ENCODE results near the gene SBK3. TPM values are rescaled to one million over a fixed set of nuclear protein-coding genes. Genes with fewer than 3 reads are reported as not detected.

The SBK3 gene
- total RNA-seq, 2 donors from 2014 or later = 0.48 to 1.4 TPM

GRCh38 chr19:55495646-55496349, 49.5 kb downstream of the SBK3 start:
- Mint-ChIP-seq H3K27ac (no peak overlapping the region), H3K9me3 (no peaks in the 10 kb centered on the region), H3K27me3 (ENCODE audit: insufficient read depth) (peaks cover 33% of the 10 kb centered on the region), H3K36me3 (ENCODE audit: low read depth) (no peaks in the 10 kb centered on the region), H3K4me3 (no peak overlapping the region), H3K4me1 (no peaks in the 10 kb centered on the region)
- Histone ChIP-seq H3K9ac (ENCODE audit: extremely low read depth, low read length, poor library complexity, severe bottlenecking) (no peak overlapping the region), H3K27ac (ENCODE audit: low read depth, low read length) (no peak overlapping the region), H3K36me3 (ENCODE audit: control insufficient read depth, insufficient read depth, low read length) (no peaks in the 10 kb centered on the region), H3K9me3 (ENCODE audit: control insufficient read depth, low read length) (no peaks in the 10 kb centered on the region), H3K4me3 (ENCODE audit: low read length) (no peak overlapping the region), H3K4me1 (ENCODE audit: control insufficient read depth, insufficient read depth, low read length) (no peaks in the 10 kb centered on the region), H3K27me3 (ENCODE audit: control insufficient read depth, insufficient read depth, low read length, poor library complexity, severe bottlenecking) (no peaks in the 10 kb centered on the region)
- DNase-seq = peak; percentile 72
- no peak for TF ChIP-seq CTCF (conservative IDR thresholded peaks at IDR 0.05)
- WGBS, 2 experiments (ENCODE audit: insufficient coverage in 1 of 2, insufficient read length in 1 of 2) = 68 to 79% methylated on average over 5 to 11 of the region's 11 CpGs

- peaks cover 2% of the 10 kb centered on the region for H3K4me1 ChIP-seq (ENCODE audit: control insufficient read depth, insufficient read depth, low read length)
- no peaks in the 10 kb centered on the region for H3K9me3 ChIP-seq (ENCODE audit: control insufficient read depth, low read length)
- no peaks in the 10 kb centered on the region for H3K36me3 ChIP-seq (ENCODE audit: control insufficient read depth, insufficient read depth, low read length)
- DNase-seq = no peak
- H3K27ac ChIP-seq (ENCODE audit: low read depth, low read length) = no peak overlapping the region
- WGBS, 2 experiments (ENCODE audit: insufficient coverage in 1 of 2, insufficient read length in 1 of 2) = 77 to 90% methylated on average over 4 to 22 of the region's 22 CpGs
- Mint-ChIP-seq H3K36me3 (ENCODE audit: low read depth) (no peaks in the 10 kb centered on the region), H3K27me3 (ENCODE audit: insufficient read depth) (peaks cover 22% of the 10 kb centered on the region), H3K4me3 (no peak overlapping the region), H3K27ac (no peak overlapping the region), H3K4me1 (no peaks in the 10 kb centered on the region), H3K9me3 (no peaks in the 10 kb centered on the region)
- no peaks in the 10 kb centered on the region for H3K27me3 ChIP-seq (ENCODE audit: control insufficient read depth, insufficient read depth, low read length, poor library complexity, severe bottlenecking)
- H3K4me3 ChIP-seq (ENCODE audit: low read length) = no peak overlapping the region
- H3K9ac ChIP-seq (ENCODE audit: extremely low read depth, low read length, poor library complexity, severe bottlenecking) = no peak overlapping the region
- no peak for TF ChIP-seq CTCF (conservative IDR thresholded peaks at IDR 0.05)
Observed at GRCh38 chr19:55494172-55494761, 51.1 kb downstream of the SBK3 start.

- Histone ChIP-seq H3K4me3 (ENCODE audit: low read length) (no peak overlapping the region), H3K4me1 (ENCODE audit: control insufficient read depth, insufficient read depth, low read length) (peaks cover 4% of the 10 kb centered on the region), H3K9ac (ENCODE audit: extremely low read depth, low read length, poor library complexity, severe bottlenecking) (no peak overlapping the region)
Observed at GRCh38 chr19:55493645-55494171, 51.6 kb downstream of the SBK3 start.

More at GRCh38 chr19:55493645-55494171, 51.6 kb downstream of the SBK3 start:
- 89 to 96% methylated on average over 10 to 31 of the region's 38 CpGs for WGBS, 2 experiments (ENCODE audit: insufficient coverage in 1 of 2, insufficient read length in 1 of 2)
- H3K36me3 ChIP-seq (ENCODE audit: control insufficient read depth, insufficient read depth, low read length) = no peaks in the 10 kb centered on the region
- H3K27me3 Mint-ChIP-seq (ENCODE audit: insufficient read depth) = peaks cover 16% of the 10 kb centered on the region
- no peaks in the 10 kb centered on the region for H3K4me1 Mint-ChIP-seq
- no peak overlapping the region for H3K4me3 Mint-ChIP-seq
- no peaks in the 10 kb centered on the region for H3K36me3 Mint-ChIP-seq (ENCODE audit: low read depth)
- H3K27ac Mint-ChIP-seq = no peak overlapping the region
- H3K27ac ChIP-seq (ENCODE audit: low read depth, low read length) = no peak overlapping the region
- no peak for TF ChIP-seq CTCF (conservative IDR thresholded peaks at IDR 0.05)
- no peaks in the 10 kb centered on the region for H3K27me3 ChIP-seq (ENCODE audit: control insufficient read depth, insufficient read depth, low read length, poor library complexity, severe bottlenecking)
- no peaks in the 10 kb centered on the region for H3K9me3 Mint-ChIP-seq
- no peaks in the 10 kb centered on the region for H3K9me3 ChIP-seq (ENCODE audit: control insufficient read depth, low read length)
- no peak for DNase-seq
